ENCODE measurements around the gene CDKN2AIP.

Gene CDKN2AIP

GRCh38 chr4:183444214-183445096 is at the start of gene CDKN2AIP:
Gene CDKN2AIP (plus strand): TSS chr4:183444636. CDS start chr4:183444798, 162 bp downstream.
- no peak; the same call in 1 of the 2 replicates for TF ChIP-seq CTCF (conservative IDR thresholded peaks at IDR 0.05; ENCODE audit: low read length)
- peak within 1 kb of the TSS; percentile 87 for H3K4me3 ChIP-seq (ENCODE audit: low read length)
- peak; percentile 93 for DNase-seq (ENCODE audit: low read depth)

GRCh38 chr4:183395395-183395794 is 49.0 kb upstream of the CDKN2AIP start:
- no peak for TF ChIP-seq CTCF (conservative IDR thresholded peaks at IDR 0.05; ENCODE audit: low read length)
- no peak for DNase-seq (ENCODE audit: low read depth)
- H3K4me3 ChIP-seq (ENCODE audit: low read length): no peak overlapping the region

GRCh38 chr4:183396227-183396637 is 48.2 kb upstream of the CDKN2AIP start:
- TF ChIP-seq CTCF (conservative IDR thresholded peaks at IDR 0.05; ENCODE audit: low read length): no peak
- DNase-seq (ENCODE audit: low read depth): no peak
- no peak overlapping the region for H3K4me3 ChIP-seq (ENCODE audit: low read length)

- H3K4me3 ChIP-seq (ENCODE audit: low read length): peak overlapping the region; percentile 54; the same call in 1 of the 2 replicates
- TF ChIP-seq CTCF (conservative IDR thresholded peaks at IDR 0.05; ENCODE audit: low read length): no peak
- DNase-seq (ENCODE audit: low read depth): no peak
Measured at GRCh38 chr4:183397741-183398297, 46.6 kb upstream of the CDKN2AIP start.

GRCh38 chr4:183398298-183399125 is 45.9 kb upstream of the CDKN2AIP start:
- peak overlapping the region; percentile 54 for H3K4me3 ChIP-seq (ENCODE audit: low read length)
- DNase-seq (ENCODE audit: low read depth): peak; percentile 76
- peak; percentile 54 for TF ChIP-seq CTCF (conservative IDR thresholded peaks at IDR 0.05; ENCODE audit: low read length)

- DNase-seq (ENCODE audit: low read depth): no peak
- H3K4me3 ChIP-seq (ENCODE audit: low read length): peak overlapping the region; percentile 54; the same call in 1 of the 2 replicates
- no peak for TF ChIP-seq CTCF (conservative IDR thresholded peaks at IDR 0.05; ENCODE audit: low read length)
Measured at GRCh38 chr4:183399126-183399522, 45.3 kb upstream of the CDKN2AIP start.

All from AG10803 (cell line).